GM21528 (cell line): ENCODE results near the gene ARHGAP32.
A peak's percentile ranks its signal among the peaks of the same experiment; 100 is the strongest.
"Not testable (repeated sequence)": the region's sequence is repeated elsewhere in the genome, so short reads cannot be mapped to it uniquely, and the experiment has no call there.

Source experiments
- ATAC-seq: cut with Tn5 transposase; IDR thresholded peaks from one replicate; pipeline ENCODE4 v1.9.1; 2021; ENCODE audit warnings: mild to moderate bottlenecking, moderate library complexity; ENCODE audit not compliant: unreplicated experiment, low FRiP score

ARHGAP32 gene

DNA sequence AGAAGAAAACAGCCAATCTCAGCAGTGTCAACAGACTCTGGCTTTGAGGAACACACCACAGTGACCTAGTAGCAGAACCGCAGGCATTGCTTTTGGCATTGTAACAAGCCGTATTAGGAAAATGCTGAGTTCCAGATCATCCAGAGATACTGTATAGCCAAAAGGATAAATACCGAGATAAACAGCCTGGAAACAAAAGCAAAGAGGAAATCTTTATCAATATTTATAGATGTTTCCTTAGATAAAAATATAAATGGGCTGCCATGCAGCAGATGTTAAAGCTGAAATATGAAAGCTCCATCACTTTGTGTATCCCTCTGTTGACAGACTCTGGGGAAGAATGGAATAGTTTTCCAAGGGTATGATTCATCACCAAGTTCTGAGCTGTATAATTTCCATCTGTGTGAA lies 150.5 kb downstream of the ARHGAP32 start:
- ATAC-seq = no peak

DNA sequence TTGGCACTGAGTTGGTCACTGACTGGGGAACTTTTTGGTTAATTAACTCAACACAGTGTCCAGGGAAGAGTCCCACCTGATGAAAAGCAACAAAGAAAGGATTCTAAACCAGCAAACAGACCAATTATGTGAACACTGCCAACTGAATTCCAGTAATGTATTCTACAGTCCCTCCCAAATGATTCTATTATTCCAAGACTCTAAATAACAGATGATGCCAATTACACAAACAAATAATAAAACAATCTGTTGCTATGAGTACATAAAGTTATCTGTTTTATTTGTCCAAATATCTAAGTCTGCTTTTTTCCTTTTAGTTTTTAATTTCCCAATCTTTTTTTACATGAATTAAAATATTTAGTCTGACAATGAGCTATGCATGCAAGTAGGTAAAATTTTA lies 151.2 kb downstream of the ARHGAP32 start:
- no peak for ATAC-seq

DNA sequence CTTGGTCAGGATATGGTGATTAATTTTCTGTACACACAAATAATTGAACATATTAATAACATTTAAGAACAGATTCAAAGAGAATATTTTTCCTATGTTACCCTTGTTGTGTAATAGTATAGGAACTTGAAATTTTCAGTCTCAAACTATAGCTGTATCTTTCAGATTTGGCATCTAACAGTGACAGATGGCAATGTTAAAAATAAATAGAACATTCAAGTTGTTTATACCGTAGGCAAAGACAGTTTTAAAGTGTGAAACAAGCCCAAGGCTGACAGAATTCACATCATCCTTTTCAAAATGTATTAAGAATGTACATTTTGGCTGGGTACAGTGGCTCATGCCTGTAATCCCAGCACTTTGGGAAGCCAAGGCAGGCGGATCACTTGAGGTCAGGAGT lies 156.9 kb downstream of the ARHGAP32 start:
- no peak for ATAC-seq

DNA sequence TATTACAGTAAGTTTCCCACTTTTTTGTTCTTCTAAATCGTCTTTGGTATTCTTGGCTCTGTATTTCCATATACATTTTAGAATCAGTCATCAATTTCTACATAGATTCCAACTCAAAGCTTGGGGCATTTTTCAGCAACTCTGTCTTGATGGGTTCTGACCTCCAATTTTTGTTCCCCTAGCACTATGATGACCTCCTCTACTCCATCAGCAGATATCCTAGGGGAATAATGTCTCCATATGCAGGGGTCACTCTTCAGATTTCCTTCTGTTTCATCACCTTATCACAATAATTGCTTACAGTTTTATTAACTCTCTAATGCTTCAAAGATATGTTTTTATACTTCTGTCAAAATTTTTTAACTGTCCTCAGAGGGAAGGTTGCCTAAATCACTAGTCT lies 158.1 kb downstream of the ARHGAP32 start:
- no peak for ATAC-seq

DNA sequence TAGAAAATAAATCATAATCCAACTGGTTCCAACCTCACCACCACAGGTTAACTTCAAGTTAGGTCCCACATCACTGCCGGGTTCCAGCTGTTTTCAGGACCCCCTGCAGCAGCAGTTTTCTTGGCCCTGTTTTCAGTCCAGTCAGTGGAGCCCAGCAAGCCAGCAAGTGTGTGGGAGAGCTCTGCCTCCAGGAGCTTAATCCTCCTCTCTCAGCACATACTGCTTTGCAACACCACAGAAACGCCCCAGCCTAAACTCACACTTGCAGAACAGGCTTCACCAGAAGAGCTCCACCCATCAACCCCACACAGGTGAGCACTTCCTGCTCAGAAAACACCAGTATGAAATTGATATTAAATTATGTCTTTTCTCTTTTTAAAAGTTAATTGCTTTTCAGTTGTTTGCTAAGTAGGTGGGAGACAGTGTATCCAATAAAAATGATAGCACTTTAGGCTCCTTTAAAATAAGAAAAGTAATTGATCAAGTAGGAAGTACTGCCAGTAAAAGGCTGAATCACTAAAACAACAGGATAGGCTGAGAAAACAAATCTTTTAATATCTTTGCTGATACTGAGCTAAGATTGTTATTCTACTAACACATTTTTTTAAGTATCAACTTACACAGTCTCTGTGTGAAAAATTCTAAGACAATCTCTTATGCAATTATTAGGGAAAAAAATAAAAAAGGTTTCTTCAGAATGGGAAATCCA lies 168.0 kb downstream of the ARHGAP32 start:
- no peak for ATAC-seq

DNA sequence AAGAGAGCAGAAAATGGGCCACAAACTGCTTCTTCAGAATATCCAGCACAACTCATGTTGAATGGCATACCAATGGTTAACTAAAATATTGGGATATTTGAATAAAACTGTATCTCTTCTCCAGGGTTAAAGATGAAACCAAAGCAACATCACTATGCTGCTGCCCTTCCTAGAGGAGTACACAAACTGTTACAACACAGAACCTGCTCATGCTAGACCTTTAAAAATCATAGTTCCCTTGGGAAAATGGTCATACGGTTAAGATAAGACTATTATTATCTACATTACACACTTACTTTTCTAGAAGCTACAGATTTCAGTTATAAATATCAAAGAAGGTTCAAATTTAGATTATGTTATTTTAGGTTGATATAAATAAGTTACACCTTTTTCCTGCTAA lies 170.8 kb downstream of the ARHGAP32 start:
- no peak for ATAC-seq

DNA sequence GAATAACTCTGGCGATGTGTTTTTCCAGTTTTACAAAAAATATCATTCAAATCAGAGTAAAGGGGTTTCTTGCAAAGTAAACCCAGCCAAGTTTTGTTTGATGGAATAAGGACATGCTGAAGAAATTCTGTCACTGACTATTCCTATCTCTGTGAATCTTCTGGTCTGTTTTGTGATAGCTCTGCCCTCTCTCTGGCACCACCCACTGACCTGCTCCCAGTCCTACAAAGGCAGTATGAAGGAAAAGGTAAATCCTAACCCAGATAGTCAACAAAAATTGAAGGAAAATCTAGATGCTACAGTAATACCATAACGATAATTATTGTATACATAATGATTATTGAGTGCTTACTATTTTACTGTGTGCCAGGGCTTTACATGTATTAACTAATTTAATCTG lies 173.1 kb downstream of the ARHGAP32 start:
- no peak for ATAC-seq

DNA sequence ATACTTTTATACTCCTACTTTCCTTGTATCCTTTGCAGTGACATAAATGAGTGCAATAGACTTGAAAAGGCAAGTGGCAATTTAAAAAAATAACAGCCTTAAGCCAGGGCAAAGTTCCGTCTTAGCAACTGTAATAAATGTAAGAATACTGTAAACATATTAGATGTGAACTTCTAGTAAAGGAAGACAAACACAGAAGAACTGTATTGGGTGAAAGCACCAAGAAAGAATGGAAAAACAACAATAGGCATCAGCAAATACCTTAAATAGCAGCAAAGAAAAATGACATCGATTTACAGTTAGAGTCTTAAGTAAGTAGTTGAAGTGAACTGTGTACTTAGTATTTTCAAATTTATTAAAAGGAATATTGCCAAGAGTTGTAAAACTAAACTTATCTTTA lies 174.0 kb downstream of the ARHGAP32 start:
- no peak for ATAC-seq

DNA sequence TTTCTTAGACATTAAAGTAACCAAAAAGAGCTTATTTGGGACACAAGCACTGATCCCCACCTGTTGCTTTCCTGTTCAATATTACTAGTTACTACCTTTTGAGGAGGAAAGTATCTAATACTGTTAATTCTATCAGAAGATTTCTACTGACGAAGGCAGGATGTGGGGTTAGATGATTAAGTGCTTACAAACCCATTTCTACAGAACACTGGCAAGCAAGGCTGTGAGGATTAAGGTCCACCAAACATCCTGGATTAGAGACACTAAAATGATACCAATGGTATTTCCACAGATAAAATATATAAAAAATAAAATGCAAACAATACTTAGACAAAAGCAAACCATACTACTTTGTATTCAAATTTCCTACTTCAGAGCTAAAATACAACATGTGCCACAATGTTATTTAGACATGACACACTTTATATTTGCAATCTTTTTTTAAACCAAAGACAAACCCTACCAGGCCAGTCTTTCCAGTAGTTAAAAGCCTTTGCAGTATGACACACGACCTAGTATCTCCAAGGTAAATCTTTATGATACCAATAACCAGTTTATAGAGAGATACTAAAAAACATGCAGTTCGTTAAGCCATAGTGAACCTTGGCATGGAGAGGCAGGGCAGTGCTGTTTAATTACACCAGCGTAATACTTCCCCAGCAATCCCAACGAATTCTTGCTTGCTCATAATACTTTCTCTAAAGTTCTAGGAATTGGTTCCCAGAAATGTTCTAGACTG lies 178.2 kb downstream of the ARHGAP32 start:
- ATAC-seq = no peak

DNA sequence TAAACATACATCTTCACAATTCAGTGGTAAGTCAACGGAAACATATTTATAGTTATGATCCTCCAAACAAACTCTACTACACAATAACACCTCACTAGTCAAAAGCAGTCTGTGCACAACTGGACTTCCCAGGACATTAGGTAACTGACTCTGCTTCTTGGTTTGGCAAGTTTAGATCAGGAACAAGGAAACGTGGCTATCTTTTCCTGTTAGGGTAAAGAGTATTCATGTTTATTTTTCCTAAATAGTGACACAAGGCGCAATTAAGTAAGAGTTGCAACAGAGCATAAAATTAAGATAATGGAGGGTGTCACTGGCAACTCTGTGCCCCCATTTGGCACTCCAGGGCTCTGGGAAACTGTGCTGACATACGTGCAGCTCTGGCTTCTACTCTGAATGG lies 179.2 kb downstream of the ARHGAP32 start:
- ATAC-seq = no peak

DNA sequence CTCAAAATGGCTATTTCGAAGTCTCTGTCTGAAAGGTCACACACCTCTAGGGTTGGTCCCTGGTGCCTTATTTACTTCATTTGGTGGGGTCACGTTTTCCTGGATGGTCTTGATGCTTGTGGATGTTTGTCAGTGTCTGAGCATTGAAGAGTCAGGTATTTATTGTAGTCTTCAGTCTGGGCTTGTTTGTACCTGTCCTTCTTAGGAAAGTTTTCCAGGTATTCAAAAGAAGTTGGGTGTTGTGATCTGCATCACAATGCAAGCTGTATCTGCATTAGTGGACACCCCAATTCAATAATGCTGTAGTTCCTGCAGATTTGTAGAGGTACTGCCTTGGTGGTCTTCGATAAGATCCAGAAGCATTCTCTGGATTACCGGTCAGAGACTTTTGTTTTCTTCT lies 186.0 kb downstream of the ARHGAP32 start:
- ATAC-seq = no peak

DNA sequence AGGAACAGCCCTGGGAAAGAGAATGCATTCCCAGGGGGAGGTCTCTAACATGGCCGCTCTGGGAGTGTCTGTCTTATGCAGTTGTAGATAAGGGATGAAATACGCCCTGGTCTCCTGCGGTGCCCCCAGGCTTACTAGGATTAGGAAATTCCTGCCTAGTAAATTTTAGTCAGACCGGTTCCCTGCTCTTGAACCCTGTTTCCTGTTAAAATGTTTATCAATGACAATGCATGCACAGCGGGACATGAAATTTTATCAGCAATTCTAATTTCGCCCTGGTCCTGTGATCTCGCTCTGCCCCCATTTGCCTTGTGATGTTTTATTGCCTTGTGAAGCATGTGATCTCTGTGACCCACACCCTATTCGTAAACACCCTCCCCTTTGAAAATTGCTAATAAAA lies 193.0 kb downstream of the ARHGAP32 start:
- ATAC-seq = not testable (repeated sequence)

DNA sequence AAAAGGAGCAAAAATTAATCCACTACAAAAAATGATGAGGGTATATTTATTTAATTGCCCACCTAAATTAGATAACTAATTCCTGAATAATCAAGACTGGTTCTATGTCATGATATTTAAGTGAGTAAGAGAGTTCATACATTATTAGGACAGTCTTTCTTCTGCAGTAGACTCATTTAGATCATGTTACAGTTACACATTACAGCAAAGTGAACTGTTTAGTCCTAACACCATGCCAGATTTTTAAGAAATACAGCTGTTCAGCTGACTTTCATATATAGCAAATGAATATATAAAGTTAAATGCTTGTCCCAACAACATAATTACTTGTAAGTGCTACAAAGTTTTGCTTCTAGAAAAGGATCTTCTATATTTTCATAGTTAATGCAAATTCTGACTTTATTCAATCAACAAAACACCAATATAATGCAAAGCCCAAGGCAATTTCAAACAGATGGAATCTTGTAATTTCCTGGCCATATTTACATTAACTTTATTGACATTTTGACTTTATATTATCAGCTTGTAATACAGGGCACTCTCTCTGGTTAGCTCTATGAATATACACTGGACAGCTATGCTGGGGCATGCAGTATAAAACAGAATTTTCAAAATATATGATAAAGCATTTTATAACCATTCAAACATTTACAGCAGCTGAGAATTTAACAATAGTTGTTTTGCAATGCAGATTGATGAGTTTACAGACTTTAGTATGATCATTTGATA lies 203.7 kb downstream of the ARHGAP32 start:
- ATAC-seq = no peak

DNA sequence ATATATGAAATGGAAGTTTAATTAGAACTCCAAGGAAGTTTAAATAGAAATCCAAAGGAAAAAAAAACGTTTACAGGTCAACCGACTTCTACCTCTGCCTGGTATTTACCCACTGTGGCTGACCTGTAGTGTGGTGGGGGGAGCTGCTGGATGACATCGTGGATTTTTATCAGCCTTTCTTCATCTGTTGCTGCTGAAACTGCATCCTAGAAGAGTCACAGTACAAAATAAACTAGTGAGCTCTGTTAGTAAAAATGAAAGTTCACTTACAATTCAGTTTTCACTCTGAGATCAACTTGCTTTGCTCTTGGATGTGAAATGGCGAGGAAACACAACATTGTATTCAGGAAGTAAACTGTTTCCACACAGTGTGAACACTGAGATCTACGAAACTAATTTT lies 206.2 kb downstream of the ARHGAP32 start:
- no peak for ATAC-seq

DNA sequence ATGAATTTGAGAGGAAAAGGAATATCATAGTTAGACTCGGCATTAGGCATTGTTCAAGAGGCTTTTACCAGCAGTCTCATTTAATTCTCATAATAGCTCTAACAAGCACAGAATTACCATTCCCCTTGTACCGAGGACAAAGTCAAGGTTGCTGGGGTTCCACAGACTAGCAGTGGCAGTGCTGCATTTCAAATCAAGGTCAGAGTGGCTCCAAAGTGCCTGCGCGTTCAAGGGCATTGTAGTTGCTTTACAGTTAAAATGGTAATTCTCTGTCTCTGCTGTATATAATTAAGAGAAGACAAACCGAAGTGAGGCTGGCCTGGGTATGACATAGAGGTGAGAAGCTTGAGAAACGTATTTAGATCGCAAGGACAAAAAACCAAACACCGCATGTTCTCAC lies 209.1 kb downstream of the ARHGAP32 start:
- ATAC-seq = no peak

DNA sequence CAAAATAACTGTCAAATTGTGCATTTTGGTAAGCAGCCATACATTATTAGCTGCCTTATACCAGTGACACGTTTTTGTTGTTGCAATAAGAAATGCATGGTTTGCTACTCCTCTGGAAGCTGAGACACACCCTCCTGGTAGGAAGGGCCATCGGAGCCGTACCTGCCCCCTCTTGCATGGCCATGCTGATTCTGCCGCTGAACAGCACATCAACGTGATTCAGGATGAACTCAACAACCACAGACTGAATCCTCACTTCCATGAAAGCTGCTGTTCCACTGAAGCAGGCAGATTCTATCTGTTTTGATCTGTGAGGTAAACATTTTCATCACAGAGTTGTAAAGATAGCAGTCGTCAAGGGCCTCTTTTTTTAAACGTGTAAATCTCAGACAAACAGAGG lies 210.9 kb downstream of the ARHGAP32 start:
- ATAC-seq = no peak

DNA sequence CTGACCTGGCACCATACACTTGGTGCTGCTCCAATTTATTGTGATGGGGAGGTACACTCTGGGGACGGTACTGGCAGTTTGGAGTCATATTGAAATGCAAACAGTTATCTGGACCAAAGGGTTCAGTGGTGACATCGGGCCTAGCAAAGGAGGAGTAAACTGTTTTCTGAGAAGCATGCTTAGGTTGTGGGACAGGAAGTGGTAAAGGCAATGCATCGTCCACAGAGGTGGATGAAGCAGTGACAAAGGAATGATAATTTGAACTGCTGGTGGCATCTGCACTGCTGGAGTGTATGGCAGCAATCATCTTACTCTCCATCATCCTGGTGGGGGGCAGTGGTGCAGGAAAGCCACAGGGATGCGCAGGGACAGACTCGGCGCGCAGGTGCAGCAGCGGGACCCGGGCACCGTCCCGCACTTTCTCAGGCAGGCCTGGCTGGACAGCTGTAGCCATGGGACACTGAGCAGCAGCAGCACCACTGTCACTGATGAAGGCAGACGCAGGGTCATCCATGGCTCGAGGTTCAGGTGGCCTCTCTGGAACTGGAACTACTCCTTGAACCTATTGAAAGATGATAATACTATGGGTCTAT lies 221.4 kb downstream of the ARHGAP32 start:
- no peak for ATAC-seq

DNA sequence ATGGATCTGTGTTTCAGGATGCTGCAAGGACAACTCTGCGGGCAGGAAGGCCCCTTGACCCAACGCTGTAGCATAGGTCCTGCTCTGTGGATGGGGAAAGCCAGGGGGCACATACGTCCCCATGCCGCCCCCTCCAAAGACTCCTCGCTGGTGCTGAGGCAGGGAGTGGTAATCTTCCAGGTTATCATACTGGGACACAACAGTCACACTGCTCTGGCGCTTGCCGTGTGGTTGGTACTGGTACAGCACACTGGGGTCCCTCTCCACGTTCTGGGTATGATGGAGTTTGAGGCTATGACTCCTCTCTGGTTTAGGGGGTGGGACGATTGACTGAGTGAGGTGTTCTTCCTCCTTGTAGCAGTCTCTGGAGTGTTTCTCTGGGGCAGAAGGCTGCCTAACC lies 223.2 kb downstream of the ARHGAP32 start:
- no peak for ATAC-seq

DNA sequence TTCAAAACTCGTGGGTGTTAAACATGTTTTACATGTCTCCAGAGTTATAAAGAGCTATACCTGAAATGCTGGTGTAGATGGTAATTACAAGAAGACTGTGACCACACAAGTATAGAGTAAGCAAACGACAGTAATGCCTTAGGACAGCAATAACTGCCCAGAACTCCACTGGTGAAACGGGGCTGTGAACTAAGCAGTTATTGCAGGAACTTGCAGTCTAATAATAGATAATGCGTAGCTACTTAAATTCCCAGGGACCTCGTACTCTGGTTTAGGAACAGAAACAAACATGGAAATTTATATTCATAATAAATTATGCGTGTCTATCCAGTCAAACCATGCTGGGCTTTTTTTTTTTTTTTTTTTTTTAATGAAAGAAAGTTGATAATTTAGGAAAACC lies 224.5 kb downstream of the ARHGAP32 start:
- ATAC-seq = no peak

DNA sequence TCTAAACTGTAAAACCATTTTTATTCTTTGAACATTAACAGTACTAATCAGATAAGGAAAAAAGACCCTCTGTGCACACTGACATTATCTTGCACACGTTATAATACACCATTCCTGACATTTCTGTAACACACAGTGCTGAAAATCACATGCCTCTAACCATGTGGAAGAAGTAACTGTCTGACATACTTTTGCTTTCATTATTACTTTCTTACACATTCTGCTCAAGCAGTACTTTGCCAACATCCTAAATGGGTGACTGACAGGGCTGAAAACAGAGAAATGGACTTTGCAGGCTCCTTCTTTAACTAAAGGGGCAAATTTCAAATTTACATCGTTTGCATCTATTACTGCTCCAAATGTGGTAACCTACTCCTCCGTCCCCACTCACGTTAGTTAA lies 226.6 kb downstream of the ARHGAP32 start:
- ATAC-seq = peak; percentile 95

DNA sequence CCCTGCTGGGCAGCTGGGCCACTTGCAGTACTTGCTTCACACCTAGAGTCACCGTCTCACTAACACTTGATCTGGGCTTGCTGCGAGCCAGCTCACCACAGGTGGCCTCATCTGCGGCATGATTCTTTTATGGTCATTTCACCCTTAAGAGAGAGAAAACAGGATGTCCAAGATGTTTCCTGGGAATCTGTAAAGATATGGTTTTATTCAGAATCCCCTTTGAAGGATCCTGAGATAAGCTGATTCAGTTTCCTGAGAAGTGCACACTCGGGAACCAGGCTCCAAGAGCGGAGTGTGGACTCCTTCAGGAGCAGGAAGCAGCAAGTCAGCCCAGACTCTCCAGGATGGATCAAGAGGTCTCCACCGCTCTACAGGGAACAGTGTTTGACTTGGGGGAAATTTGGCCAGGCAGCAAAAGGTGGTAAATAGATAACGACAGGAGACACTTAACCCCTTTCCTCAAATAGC lies 227.6 kb downstream of the ARHGAP32 start:
- no peak for ATAC-seq
